Type B pancreatic cell (in vitro differentiated cells): ENCODE results near the gene TM4SF20. TPM values are rescaled to one million over a fixed set of nuclear protein-coding genes. Genes with fewer than 3 reads are reported as not detected.

Experiments used
- DNase-seq: peaks from one replicate; pipeline ENCODE4 v3.0.0; 2021; ENCODE audit warnings: mixed read lengths; ENCODE audit not compliant: unreplicated experiment; ENCODE audit errors: extremely low spot score
- H3K27ac Mint-ChIP-seq: 2 replicates; pipeline ENCODE4 v1.8.0; 2021; ENCODE audit warnings: mild to moderate bottlenecking, mixed read lengths
- H3K27me3 Mint-ChIP-seq: 2 replicates; pipeline ENCODE4 v1.8.0; 2021; ENCODE audit warnings: mixed read lengths
- H3K36me3 Mint-ChIP-seq: 2 replicates; pipeline ENCODE4 v1.8.0; 2021; ENCODE audit warnings: mixed read lengths
- H3K4me1 Mint-ChIP-seq: one replicate; pipeline ENCODE4 v1.8.0; 2021; ENCODE audit warnings: mixed read lengths; ENCODE audit not compliant: unreplicated experiment
- H3K4me3 Mint-ChIP-seq: 2 replicates; pipeline ENCODE4 v1.8.0; 2021; ENCODE audit warnings: mild to moderate bottlenecking, mixed read lengths
- H3K9me3 Mint-ChIP-seq: 2 replicates; pipeline ENCODE4 v1.8.0; 2021; ENCODE audit warnings: mixed read lengths
- CTCF ChIP-seq: fragments of 200-600 bp; sonication (generic); conservative IDR thresholded peaks from 2 replicates; pipeline ENCODE4 v1.5.0; 2021; ENCODE audit warnings: antibody characterized with exemption, mild to moderate bottlenecking
- total RNA-seq: library from RNA; stranded (reverse); gene quantifications from 2 replicates; pipeline ENCODE4 v1.2.1, GENCODE V29; 2021; ENCODE audit warnings: low replicate concordance

TM4SF20 gene
- total RNA-seq, 1 donor from 2014 or later: 3.7 TPM

GRCh38 chr2:227415538-227416424, 36.7 kb upstream of the TM4SF20 start:
- H3K27ac Mint-ChIP-seq: no peak overlapping the region

GRCh38 chr2:227414846-227415245, 35.7 kb upstream of the TM4SF20 start:
- Mint-ChIP-seq H3K4me1 (no peaks in the 10 kb centered on the region), H3K9me3 (no peaks in the 10 kb centered on the region), H3K36me3 (no peaks in the 10 kb centered on the region), H3K27me3 (peaks cover 4% of the 10 kb centered on the region), H3K4me3 (no peak overlapping the region), H3K27ac (no peak overlapping the region)
- no peak for TF ChIP-seq CTCF
- no peak for DNase-seq

More at GRCh38 chr2:227415538-227416424, 36.7 kb upstream of the TM4SF20 start:
- Mint-ChIP-seq H3K27me3 (peaks cover 4% of the 10 kb centered on the region), H3K9me3 (no peaks in the 10 kb centered on the region), H3K4me3 (no peak overlapping the region), H3K36me3 (no peaks in the 10 kb centered on the region), H3K4me1 (no peaks in the 10 kb centered on the region)
- no peak for TF ChIP-seq CTCF
- no peak for DNase-seq

GRCh38 chr2:227413371-227413770, 34.3 kb upstream of the TM4SF20 start:
- Mint-ChIP-seq H3K4me3 (no peak overlapping the region), H3K27me3 (peaks cover 4% of the 10 kb centered on the region), H3K36me3 (no peaks in the 10 kb centered on the region), H3K4me1 (no peaks in the 10 kb centered on the region), H3K9me3 (no peaks in the 10 kb centered on the region), H3K27ac (no peak overlapping the region)
- no peak for DNase-seq
- no peak for TF ChIP-seq CTCF

- DNase-seq: no peak
- H3K27ac Mint-ChIP-seq: no peak overlapping the region
- TF ChIP-seq CTCF: no peak
- peaks cover 2% of the 10 kb centered on the region for H3K4me1 Mint-ChIP-seq
- peaks cover 4% of the 10 kb centered on the region for H3K27me3 Mint-ChIP-seq
- H3K4me3 Mint-ChIP-seq: no peak overlapping the region
- H3K9me3 Mint-ChIP-seq: no peaks in the 10 kb centered on the region
- H3K36me3 Mint-ChIP-seq: no peaks in the 10 kb centered on the region
These were observed 33.8 kb upstream of the TM4SF20 start for GRCh38 chr2:227412877-227413276.

GRCh38 chr2:227411990-227412350, 32.9 kb upstream of the TM4SF20 start:
- H3K9me3 Mint-ChIP-seq: no peaks in the 10 kb centered on the region
- no peak overlapping the region for H3K27ac Mint-ChIP-seq
- no peak for TF ChIP-seq CTCF
- H3K36me3 Mint-ChIP-seq: no peaks in the 10 kb centered on the region
- no peak overlapping the region for H3K4me3 Mint-ChIP-seq
- no peak for DNase-seq
- H3K4me1 Mint-ChIP-seq: peaks cover 9% of the 10 kb centered on the region
- peaks cover 4% of the 10 kb centered on the region for H3K27me3 Mint-ChIP-seq
